ENCODE measurements around the gene TBC1D20. TPM values are rescaled to one million over a fixed set of nuclear protein-coding genes. Genes with fewer than 3 reads are reported as not detected.

The TBC1D20 gene
- total RNA-seq, 1 donor from 2014 or later = 31.5 TPM

DNA sequence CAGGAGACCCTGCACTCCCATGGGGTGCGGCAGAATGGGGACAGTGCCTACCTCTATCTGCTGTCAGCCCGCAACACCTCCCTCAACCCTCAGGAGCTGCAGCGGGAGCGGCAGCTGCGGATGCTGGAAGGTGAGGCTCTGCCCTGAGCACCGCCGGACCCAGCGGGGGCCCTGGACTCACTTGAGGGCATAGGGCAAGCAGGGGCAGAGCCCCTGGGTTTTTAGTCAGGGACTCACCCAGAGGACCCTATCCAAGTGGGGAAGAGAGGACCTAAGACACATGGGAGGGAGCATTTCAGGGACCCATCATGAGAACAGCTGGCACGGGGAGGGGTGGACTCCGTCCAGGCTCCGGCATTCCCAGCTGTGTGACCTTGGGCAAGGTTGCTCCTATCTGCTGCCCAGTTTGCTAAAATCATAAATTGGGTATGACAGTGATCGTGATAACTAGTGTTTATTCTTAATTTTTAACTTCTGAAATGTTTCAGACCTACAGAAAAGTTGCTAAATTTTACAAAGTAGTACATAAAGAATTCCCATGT lies 44.5 kb downstream of the TBC1D20 start:
- no peak overlapping the region for H3K27ac Mint-ChIP-seq
- H3K36me3 Mint-ChIP-seq (ENCODE audit: low read depth) = peaks cover 72% of the 10 kb centered on the region
- intact Hi-C loops (cut with micrococcal nuclease) = no loop called here
- no peak for DNase-seq (ENCODE audit: low spot score)
- peaks cover 18% of the 10 kb centered on the region for H3K4me1 Mint-ChIP-seq (ENCODE audit: low read depth)
- no peak overlapping the region for H3K4me3 Mint-ChIP-seq (ENCODE audit: low read depth)
- no peaks in the 10 kb centered on the region for H3K9me3 Mint-ChIP-seq
- no peaks in the 10 kb centered on the region for H3K27me3 Mint-ChIP-seq (ENCODE audit: low read depth)

DNA sequence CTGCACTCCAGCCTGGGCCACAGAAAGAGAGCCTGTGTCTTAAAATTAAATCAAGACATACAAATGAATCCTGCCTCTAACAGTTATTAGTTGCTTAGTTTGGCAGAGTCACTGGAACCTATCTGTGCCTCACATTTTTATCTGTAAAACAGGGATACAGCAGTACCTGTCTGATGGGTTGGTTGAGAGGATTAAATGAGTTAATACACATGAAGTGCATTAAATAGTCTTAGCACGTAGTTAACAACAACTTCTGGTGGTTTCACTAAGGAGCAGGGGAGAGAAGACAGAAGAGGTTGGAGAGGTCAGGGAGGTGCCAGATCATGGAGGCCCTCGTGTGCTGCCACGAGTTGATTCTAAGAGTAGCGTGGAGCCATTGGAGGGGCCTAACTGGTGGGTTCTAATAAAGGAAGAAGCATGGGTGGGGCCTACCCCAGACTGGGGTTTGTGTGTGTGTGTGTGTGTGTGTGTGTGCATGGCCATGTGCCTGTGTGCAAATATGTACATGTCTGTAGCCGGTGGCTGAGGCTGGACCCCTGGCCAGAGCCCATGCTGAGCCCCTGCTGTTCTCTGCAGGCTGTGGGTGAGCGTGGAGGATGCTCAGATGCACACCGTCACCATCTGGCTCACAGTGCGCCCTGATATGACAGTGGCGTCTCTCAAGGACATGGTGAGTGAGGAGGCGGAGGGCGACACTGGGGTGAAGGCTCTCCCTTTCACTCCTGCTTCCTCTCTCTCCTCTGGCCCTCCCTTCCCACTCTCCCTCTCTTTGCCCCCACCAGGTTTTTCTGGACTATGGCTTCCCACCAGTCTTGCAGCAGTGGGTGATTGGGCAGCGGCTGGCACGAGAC lies 45.2 kb downstream of the TBC1D20 start:
- intact Hi-C loops (cut with micrococcal nuclease) = no loop called here

DNA sequence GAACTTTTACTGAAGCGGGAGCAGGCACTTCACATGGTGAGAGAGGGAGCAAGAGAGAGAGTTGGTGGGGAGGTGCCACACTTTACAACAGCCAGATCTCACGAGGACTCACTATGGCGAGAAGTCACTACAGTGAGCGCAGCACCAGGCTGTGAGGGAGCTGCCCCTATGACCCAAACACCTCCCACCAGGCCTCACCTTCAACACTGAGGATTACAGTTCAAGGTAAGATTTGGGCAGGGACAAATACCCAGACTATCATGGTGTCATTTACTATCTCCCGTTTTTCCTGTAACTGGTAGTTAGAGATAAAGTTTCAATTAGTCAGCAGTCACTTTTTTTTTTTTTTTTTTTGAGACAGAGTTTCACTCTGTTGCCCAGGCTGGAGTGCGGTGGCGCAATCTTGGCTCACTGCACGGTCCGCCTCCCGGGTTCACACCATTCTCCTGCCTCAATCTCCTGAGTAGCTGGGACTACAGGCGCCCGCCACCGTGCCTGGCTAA lies 46.5 kb downstream of the TBC1D20 start:
- peaks cover 72% of the 10 kb centered on the region for H3K36me3 Mint-ChIP-seq (ENCODE audit: low read depth)
- peak overlapping the region; percentile 58 for H3K27ac Mint-ChIP-seq
- H3K4me3 Mint-ChIP-seq (ENCODE audit: low read depth) = no peak overlapping the region
- H3K4me1 Mint-ChIP-seq (ENCODE audit: low read depth) = peaks cover 24% of the 10 kb centered on the region
- no peak for DNase-seq (ENCODE audit: low spot score)
- peaks cover 5% of the 10 kb centered on the region for H3K9me3 Mint-ChIP-seq
- intact Hi-C loops (cut with micrococcal nuclease) = no loop called here
- no peaks in the 10 kb centered on the region for H3K27me3 Mint-ChIP-seq (ENCODE audit: low read depth)

More for the DNA sequence above, 45.2 kb downstream of the TBC1D20 start:
- peaks cover 22% of the 10 kb centered on the region for H3K4me1 Mint-ChIP-seq (ENCODE audit: low read depth)
- no peak overlapping the region for H3K27ac Mint-ChIP-seq
- no peak for DNase-seq (ENCODE audit: low spot score)
- no peak overlapping the region for H3K4me3 Mint-ChIP-seq (ENCODE audit: low read depth)
- no peaks in the 10 kb centered on the region for H3K9me3 Mint-ChIP-seq
- peaks cover 72% of the 10 kb centered on the region for H3K36me3 Mint-ChIP-seq (ENCODE audit: low read depth)
- H3K27me3 Mint-ChIP-seq (ENCODE audit: low read depth) = no peaks in the 10 kb centered on the region

DNA sequence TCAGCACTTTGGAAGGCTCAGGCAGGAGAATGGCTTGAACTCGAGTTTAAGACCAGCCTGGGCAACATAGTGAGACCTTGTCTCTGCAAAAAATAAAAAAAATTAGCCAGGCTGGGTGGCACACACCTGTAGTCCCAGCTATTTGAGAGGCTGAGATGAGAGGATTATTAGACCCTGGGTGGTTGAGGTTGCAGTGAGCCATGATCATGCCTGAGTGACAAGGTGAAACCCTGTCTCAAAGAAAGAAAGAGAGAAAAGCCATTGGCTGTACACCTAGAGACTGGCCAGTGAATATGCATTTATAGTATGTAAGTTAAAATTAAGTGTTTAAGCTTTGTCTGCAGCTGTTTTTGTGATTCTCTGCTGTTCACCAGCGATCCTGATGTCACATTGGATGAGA lies 48.2 kb downstream of the TBC1D20 start:
- H3K27me3 Mint-ChIP-seq (ENCODE audit: low read depth) = no peaks in the 10 kb centered on the region
- no peak for DNase-seq (ENCODE audit: low spot score)
- no peak overlapping the region for H3K4me3 Mint-ChIP-seq (ENCODE audit: low read depth)
- H3K9me3 Mint-ChIP-seq = peaks cover 5% of the 10 kb centered on the region
- peaks cover 81% of the 10 kb centered on the region for H3K36me3 Mint-ChIP-seq (ENCODE audit: low read depth)
- intact Hi-C loops (cut with micrococcal nuclease) = no loop called here
- H3K27ac Mint-ChIP-seq = no peak overlapping the region
- peaks cover 39% of the 10 kb centered on the region for H3K4me1 Mint-ChIP-seq (ENCODE audit: low read depth)

DNA sequence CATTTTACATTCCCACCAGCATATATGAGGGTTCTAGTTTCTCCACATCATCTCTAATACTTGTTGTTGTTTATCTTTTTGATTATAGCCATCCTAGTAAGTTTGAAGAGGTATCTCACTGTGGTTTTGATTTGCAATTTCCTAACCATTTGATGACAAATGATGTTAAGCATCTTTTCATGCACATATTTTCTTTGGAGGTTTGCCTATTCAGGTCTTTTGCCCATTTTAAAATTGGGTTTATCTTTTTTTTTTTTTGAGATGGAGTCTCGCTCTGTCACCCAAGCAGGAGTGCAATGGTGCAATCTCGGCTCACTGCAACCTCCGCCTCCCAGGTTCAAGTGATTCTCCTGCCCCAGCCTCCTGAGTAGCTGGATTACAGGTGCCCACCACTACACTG lies 50.3 kb downstream of the TBC1D20 start:
- Mint-ChIP-seq H3K4me1 (ENCODE audit: low read depth) (peaks cover 44% of the 10 kb centered on the region), H3K27ac (no peak overlapping the region), H3K27me3 (ENCODE audit: low read depth) (no peaks in the 10 kb centered on the region), H3K4me3 (ENCODE audit: low read depth) (no peak overlapping the region), H3K9me3 (peaks cover 5% of the 10 kb centered on the region), H3K36me3 (ENCODE audit: low read depth) (peaks cover 71% of the 10 kb centered on the region)
- DNase-seq (ENCODE audit: low spot score) = no peak
- intact Hi-C loops (cut with micrococcal nuclease) = no loop called here

DNA sequence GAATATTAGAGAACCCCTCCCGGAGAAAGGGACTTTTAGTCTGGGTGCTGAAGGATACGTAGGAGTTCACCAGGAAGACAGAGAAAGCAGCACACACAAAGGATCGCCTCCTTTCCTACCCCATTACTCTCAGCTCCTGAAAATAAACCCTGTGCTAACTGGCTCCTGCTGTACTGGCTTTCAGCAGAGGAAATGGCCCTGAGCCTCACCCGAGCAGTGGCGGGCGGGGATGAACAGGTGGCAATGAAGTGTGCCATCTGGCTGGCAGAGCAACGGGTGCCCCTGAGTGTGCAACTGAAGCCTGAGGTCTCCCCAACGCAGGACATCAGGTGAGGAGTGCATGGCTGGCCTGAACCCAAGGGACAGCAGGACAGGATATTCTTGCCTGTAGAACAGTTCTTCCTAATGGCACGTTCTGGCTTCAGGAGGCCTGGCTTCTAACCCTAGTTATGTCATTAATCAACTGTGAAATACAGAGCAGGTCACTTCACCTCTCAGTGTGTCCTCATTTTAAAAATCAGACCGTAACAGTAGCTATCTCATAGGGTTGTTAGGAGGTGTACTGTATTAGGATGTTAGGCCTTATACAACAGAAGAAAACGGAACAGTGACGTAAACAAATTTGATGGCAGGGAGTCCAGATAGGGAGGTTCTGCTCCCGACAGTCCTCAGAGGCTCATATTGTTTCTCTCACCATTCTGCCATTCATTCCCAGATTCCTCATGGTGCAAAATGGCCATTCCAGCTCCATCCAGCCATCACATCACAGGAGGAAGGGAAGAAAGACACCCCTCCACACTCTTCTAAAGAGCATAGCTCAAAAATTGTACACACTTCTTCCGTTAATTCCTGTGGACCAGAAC lies 52.4 kb downstream of the TBC1D20 start:
- Mint-ChIP-seq H3K4me3 (ENCODE audit: low read depth) (peak overlapping the region; percentile 99), H3K27ac (peak overlapping the region; percentile 92), H3K36me3 (ENCODE audit: low read depth) (peaks cover 53% of the 10 kb centered on the region), H3K9me3 (peaks cover 5% of the 10 kb centered on the region), H3K27me3 (ENCODE audit: low read depth) (no peaks in the 10 kb centered on the region), H3K4me1 (ENCODE audit: low read depth) (peaks cover 44% of the 10 kb centered on the region)
- no peak for DNase-seq (ENCODE audit: low spot score)
- intact Hi-C loops (cut with micrococcal nuclease) = loop anchor here (5.0 to 10.0 kb wide), 5 partner anchors 38 to 132 kb away; partner anchors contain the start of genes CSNK2A1 and TBC1D20

DNA sequence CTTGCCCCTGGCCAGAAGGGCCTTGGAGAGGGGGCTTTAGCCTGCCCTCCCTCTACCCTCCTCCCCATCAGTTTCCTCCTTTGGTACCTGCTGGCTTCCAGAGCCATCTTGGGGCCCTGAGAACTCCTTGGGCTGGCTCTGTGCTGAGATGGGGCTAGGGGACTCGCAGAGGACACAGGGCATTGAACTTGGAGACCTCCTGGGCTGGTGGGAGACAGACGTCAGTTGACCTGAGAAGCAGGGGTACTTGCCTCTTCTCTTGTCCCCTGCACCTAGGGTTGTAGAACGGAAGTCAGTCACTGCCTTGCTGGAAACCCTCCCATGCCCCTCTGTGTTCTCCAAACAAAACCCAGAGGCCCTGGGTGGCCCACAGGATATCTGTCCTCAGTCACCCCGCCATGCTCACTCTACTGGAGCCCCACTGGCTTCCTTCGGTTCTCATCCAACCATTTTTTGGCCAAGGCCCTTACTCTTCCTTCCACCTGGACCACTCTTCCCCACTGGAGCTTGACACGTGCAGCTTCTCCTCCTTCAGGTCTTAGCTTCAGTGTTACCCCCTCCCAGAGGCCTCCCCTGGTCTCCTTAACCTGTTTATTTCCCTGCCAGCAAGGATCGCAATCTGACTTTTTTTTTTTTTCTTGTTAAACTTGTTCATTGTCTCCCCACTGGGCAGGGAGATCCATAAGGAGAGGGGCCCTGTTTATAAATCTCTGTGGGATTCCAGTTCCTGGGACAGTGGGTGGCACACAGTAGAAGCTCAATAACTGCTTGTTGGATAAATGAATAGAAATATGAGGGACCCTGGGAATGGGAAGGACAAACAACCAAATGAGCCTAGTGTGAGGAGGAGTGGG lies 53.3 kb downstream of the TBC1D20 start:
- peak; percentile 25 for DNase-seq (ENCODE audit: low spot score)
- H3K4me3 Mint-ChIP-seq (ENCODE audit: low read depth) = peak overlapping the region; percentile 99
- no peaks in the 10 kb centered on the region for H3K27me3 Mint-ChIP-seq (ENCODE audit: low read depth)
- intact Hi-C loops (cut with micrococcal nuclease) = loop anchor here (1.0 to 10.0 kb wide), 6 partner anchors 24 to 133 kb away; partner anchors contain the start of genes CSNK2A1 and TBC1D20
- H3K27ac Mint-ChIP-seq = peak overlapping the region; percentile 92
- peaks cover 53% of the 10 kb centered on the region for H3K36me3 Mint-ChIP-seq (ENCODE audit: low read depth)
- H3K9me3 Mint-ChIP-seq = peaks cover 5% of the 10 kb centered on the region
- peaks cover 44% of the 10 kb centered on the region for H3K4me1 Mint-ChIP-seq (ENCODE audit: low read depth)

DNA sequence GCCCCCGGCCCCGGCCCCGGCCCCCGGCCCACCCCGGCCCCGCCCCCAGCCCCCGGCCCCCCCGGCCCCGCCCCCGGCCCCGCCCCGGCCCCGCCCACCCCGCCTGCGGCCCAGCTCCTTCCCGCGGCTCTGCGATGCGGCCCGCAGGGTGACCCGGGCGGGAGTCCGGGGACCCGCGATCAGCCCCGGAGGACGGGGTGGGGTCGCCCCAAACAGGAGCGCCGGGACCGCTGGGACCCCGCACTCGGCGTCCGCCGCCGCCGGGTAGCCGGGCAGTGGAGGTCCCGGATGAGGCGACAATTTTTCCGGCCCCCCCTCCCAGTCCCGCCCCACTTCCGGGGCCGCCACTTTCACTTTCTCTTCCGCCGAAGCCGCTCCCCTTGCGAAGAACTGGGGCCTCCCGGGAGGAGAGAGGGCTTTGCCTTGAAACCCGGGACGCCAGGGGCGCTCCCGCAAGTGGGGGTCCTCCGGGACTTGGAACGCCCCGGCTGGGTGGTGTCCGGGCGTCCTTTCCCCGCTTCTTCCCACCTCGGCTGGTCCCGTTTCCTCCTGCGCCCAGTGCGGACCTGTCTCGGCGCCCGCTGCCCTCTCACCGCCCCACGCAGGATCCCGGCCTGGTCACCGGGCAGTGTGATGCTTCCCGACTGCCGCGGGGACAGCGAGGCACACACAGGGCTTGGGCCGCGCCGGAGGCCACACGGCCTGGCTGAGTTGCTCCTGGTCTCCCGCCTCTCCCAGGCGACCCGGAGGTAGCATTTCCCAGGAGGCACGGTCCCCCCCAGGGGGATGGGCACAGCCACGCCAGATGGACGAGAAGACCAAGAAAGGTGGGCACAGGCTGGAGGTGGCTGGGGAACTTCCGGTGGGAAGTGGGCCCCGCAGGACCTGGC lies 54.1 kb downstream of the TBC1D20 start, which contains the start of gene RBCK1:
RBCK1 (plus strand) TSS at position 347 of the 890 bp plus-strand sequence; CDS start at position 806, 459 bp downstream.
- DNase-seq (ENCODE audit: low spot score) = peak; percentile 90
- Mint-ChIP-seq H3K4me1 (ENCODE audit: low read depth) (peaks cover 39% of the 10 kb centered on the region), H3K4me3 (ENCODE audit: low read depth) (peak within 1 kb of the TSS; percentile 99), H3K9me3 (peaks cover 11% of the 10 kb centered on the region), H3K36me3 (ENCODE audit: low read depth) (peaks cover 45% of the 10 kb centered on the region), H3K27me3 (ENCODE audit: low read depth) (no peaks in the 10 kb centered on the region), H3K27ac (peak within 1 kb of the TSS; percentile 92)
- intact Hi-C loops (cut with micrococcal nuclease) = loop anchor here (1.0 to 10.0 kb wide), 7 partner anchors 25 to 134 kb away; partner anchors contain the start of genes CSNK2A1 and TBC1D20

DNA sequence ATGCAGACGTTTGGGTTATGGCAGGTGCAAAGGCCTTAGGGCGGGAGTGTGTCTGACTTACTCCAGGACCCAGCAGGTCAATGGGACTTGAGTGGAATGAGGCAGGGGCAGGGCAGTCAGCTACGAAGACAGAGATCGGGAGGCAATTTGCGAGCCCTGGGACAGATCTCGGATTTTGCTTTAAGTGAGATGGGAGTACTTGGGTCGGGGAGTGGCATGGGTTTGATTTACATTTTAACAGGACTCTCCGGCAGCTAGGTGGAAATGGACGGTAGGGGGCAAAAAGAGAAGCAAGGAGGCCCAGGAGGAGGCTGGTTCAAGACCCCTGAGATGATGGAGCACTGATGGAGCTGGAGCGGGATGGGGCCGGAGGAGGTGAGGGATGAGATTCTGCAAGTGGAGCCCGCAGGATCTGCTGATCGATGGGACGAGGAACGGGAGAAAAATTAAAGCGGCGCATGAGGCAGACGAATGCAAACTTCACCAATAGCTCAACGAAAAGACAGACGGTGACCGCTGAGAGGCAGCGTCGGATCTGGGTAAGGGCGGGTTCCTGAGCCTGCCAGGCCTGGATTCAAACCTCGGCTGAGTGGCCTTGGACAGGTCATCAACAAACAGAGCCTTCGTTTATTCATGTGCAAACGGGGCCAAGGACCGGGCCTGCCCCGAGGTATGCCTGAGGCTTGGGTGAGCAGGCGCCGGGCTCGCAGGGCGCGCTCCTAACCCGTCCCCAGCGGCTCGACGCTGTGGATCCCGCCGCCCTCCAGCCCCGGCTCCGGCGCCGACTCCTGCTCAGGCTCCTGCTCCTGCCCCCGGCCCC lies 55.0 kb downstream of the TBC1D20 start:
- Mint-ChIP-seq H3K36me3 (ENCODE audit: low read depth) (peaks cover 36% of the 10 kb centered on the region), H3K27me3 (ENCODE audit: low read depth) (no peaks in the 10 kb centered on the region), H3K9me3 (peaks cover 11% of the 10 kb centered on the region), H3K4me1 (ENCODE audit: low read depth) (peaks cover 40% of the 10 kb centered on the region), H3K4me3 (ENCODE audit: low read depth) (peak overlapping the region; percentile 86), H3K27ac (peak overlapping the region; percentile 89)
- intact Hi-C loops (cut with micrococcal nuclease) = loop anchor here (1.0 to 10.0 kb wide), 6 partner anchors 25 to 135 kb away; partner anchors contain the start of genes CSNK2A1 and TBC1D20
- DNase-seq (ENCODE audit: low spot score) = peak; percentile 66
